Thyroid gland (tissue), 4 donors: ENCODE results near the gene CCL5. TPM values are rescaled to one million over a fixed set of nuclear protein-coding genes. Genes with fewer than 3 reads are reported as not detected.

ENCODE experiments used
- DNase-seq, 2 donors: peaks; one replicate each; pipeline ENCODE4 v3.0.0-alpha.2; 2019
- H3K27ac ChIP-seq, 3 donors: fragments of 200-600 bp; sonication (generic); 1 replicate in 2 of 3; 2 replicates in 1 of 3; pipeline ENCODE4 v1.5.1; 2016 to 2019; ENCODE audit warnings: mild to moderate bottlenecking in 1 of 3, moderate library complexity in 1 of 3
- H3K27me3 ChIP-seq: fragments of 200-600 bp; sonication (generic); one replicate; pipeline ENCODE4 v1.5.1; 2019
- H3K36me3 ChIP-seq, 2 donors: fragments of 200-600 bp; sonication (generic); one replicate each; pipeline ENCODE4 v1.5.1; 2016 to 2019
- H3K4me1 ChIP-seq, 2 donors: fragments of 200-600 bp; sonication (generic); one replicate each; pipeline ENCODE4 v1.5.1; 2017 to 2019
- H3K4me3 ChIP-seq, 3 donors: fragments of 200-600 bp; sonication (generic); replicated peaks in 1 of 3; 1 replicate in 2 of 3; 2 replicates in 1 of 3; pipeline ENCODE4 v1.5.1; 2016; ENCODE audit warnings: mild to moderate bottlenecking in 1 of 3
- H3K9me3 ChIP-seq: fragments of 200-600 bp; sonication (generic); one replicate; pipeline ENCODE4 v1.5.1; 2017
- POLR2A ChIP-seq, 2 donors: fragments of 450-650 bp; IDR thresholded peaks; one replicate each; pipeline ENCODE4 v1.6.1; 2017; ENCODE audit warnings: antibody characterized with exemption in 2 of 2, mild to moderate bottlenecking in 2 of 2, moderate library complexity in 1 of 2
- WGBS, 2 donors: methylation state at CpG; one replicate each; pipeline ENCODE4 v1.1.5; 2017; 5-methylcytosine and 5-hydroxymethylcytosine counted together
- intact Hi-C: fragments of 100-400 bp; cut with DNase I; formaldehyde crosslinking; loops from one replicate; pipeline ENCODE4 v1.15.1; 2023
- total RNA-seq, 4 donors: library from RNA; depleted of rRNA; stranded (reverse); fragments of >200 nt; gene quantifications; one replicate each; pipeline ENCODE4 v1.2.3, GENCODE V29; 2016
- TF ChIP-seq, protein P1 (sequence below), 6 experiments: fragments of 200-600 bp in 3 of 6; fragments of 450-650 bp in 3 of 6; sonication (generic) in 3 of 6; IDR thresholded peaks; one replicate each; pipeline ENCODE4 v1.5.1; 2016 to 2019; ENCODE audit warnings: antibody characterized with exemption in 6 of 6, mild to moderate bottlenecking in 2 of 6, inconsistent platforms in 1 of 6, moderate library complexity in 1 of 6

CCL5 gene
- total RNA-seq, 4 donors from 2014 or later: 2.1 to 5.3 (median 3.8) TPM

DNA sequence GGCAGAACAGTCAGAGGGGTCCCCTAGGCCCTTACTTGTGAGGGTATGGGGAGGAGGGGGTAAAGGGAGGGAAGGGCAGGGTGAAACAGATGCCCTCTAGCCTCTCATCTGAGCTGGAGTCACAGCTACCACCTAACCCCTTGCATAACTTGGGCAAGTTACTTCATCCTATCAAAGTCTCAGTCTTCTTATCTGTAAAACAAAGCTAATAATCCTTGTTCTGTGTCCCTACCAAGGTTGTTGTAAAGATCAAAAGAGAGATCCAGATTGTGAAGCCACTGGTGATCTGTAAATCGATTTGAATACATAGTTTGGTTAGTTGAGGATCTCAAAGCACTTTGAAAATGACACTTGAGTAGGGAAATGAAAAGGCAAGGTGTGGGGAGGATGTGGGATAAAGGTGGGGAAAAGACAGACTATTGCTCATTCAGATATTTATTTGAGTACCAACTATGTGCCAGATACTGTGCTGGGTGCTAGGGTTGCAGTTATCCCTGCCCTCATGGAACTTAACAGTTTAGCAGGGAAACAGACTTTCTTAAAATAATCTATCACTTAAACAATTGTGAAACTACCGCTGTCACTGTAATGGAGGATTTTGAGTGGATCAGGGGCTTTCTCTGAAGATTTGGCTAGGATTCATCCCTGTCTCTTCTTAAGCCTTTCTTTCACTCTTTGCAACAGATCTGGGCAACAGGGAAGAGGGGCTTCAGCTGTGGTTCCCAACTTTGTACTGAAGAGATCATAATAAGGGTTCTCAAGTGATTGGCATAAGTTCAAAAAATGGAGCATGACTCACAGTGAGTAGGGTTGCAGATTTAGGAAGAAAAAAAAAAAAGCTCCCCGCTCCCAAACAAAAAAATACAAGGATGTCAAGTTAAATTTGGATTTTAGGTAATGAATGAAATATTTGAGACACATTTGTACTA, 14.5 kb downstream of the CCL5 start:
- no peak overlapping the region for H3K4me3 ChIP-seq
- WGBS, 2 donors: 66 to 69% methylated on average over 3 of the region's 3 CpGs
- intact Hi-C loops: no loop called here
- no peaks in the 10 kb centered on the region for H3K9me3 ChIP-seq
- no peak for DNase-seq
- TF ChIP-seq, protein P1, sequence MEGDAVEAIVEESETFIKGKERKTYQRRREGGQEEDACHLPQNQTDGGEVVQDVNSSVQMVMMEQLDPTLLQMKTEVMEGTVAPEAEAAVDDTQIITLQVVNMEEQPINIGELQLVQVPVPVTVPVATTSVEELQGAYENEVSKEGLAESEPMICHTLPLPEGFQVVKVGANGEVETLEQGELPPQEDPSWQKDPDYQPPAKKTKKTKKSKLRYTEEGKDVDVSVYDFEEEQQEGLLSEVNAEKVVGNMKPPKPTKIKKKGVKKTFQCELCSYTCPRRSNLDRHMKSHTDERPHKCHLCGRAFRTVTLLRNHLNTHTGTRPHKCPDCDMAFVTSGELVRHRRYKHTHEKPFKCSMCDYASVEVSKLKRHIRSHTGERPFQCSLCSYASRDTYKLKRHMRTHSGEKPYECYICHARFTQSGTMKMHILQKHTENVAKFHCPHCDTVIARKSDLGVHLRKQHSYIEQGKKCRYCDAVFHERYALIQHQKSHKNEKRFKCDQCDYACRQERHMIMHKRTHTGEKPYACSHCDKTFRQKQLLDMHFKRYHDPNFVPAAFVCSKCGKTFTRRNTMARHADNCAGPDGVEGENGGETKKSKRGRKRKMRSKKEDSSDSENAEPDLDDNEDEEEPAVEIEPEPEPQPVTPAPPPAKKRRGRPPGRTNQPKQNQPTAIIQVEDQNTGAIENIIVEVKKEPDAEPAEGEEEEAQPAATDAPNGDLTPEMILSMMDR (IDR thresholded peaks at IDR 0.05): no peak
- TF ChIP-seq POLR2A (IDR thresholded peaks at IDR 0.05): no peak
- no peaks in the 10 kb centered on the region for H3K36me3 ChIP-seq
- H3K4me1 ChIP-seq: no peaks in the 10 kb centered on the region
- H3K27me3 ChIP-seq: no peaks in the 10 kb centered on the region
- H3K27ac ChIP-seq: no peak overlapping the region

GRCh38 chr17:35864853-35865252, 15.3 kb downstream of the CCL5 start:
- 89 to 93% methylated on average over 7 of the region's 7 CpGs for whole genome bisulfite sequencing, 2 donors
- H3K27me3 ChIP-seq: no peaks in the 10 kb centered on the region
- H3K27ac ChIP-seq: no peak overlapping the region
- no peak for TF ChIP-seq POLR2A (IDR thresholded peaks at IDR 0.05)
- TF ChIP-seq, protein P1 (IDR thresholded peaks at IDR 0.05): no peak
- intact Hi-C loops: no loop called here
- DNase-seq: no peak
- no peaks in the 10 kb centered on the region for H3K9me3 ChIP-seq
- H3K4me3 ChIP-seq: no peak overlapping the region
- H3K36me3 ChIP-seq: no peaks in the 10 kb centered on the region
- no peaks in the 10 kb centered on the region for H3K4me1 ChIP-seq

- Histone ChIP-seq H3K4me1 (no peaks in the 10 kb centered on the region), H3K4me3 (no peak overlapping the region), H3K9me3 (no peaks in the 10 kb centered on the region), H3K36me3 (no peaks in the 10 kb centered on the region), H3K27ac (no peak overlapping the region), H3K27me3 (no peaks in the 10 kb centered on the region)
- DNase-seq: no peak
- WGBS, 2 donors: 81 to 91% methylated on average over 2 of the region's 2 CpGs
- intact Hi-C loops: no loop called here
- no peak for TF ChIP-seq POLR2A (IDR thresholded peaks at IDR 0.05)
- TF ChIP-seq, protein P1 (IDR thresholded peaks at IDR 0.05): no peak
These were observed 23.6 kb downstream of the CCL5 start for GRCh38 chr17:35856603-35857002.

- Histone ChIP-seq H3K27ac (no peak overlapping the region), H3K27me3 (no peaks in the 10 kb centered on the region), H3K4me1 (no peaks in the 10 kb centered on the region), H3K9me3 (no peaks in the 10 kb centered on the region), H3K36me3 (no peaks in the 10 kb centered on the region), H3K4me3 (no peak overlapping the region)
- DNase-seq: no peak
- no peak for TF ChIP-seq POLR2A (IDR thresholded peaks at IDR 0.05)
- TF ChIP-seq, protein P1 (IDR thresholded peaks at IDR 0.05): no peak
- WGBS, 2 donors: 68 to 72% methylated on average over 5 of the region's 5 CpGs
- intact Hi-C loops: no loop called here
These were observed 24.2 kb downstream of the CCL5 start for GRCh38 chr17:35855965-35856364.
